ENCODE results near the gene ILDR2.
A peak's percentile ranks its signal among the peaks of the same experiment; 100 is the strongest.

Gene ILDR2, protein sequence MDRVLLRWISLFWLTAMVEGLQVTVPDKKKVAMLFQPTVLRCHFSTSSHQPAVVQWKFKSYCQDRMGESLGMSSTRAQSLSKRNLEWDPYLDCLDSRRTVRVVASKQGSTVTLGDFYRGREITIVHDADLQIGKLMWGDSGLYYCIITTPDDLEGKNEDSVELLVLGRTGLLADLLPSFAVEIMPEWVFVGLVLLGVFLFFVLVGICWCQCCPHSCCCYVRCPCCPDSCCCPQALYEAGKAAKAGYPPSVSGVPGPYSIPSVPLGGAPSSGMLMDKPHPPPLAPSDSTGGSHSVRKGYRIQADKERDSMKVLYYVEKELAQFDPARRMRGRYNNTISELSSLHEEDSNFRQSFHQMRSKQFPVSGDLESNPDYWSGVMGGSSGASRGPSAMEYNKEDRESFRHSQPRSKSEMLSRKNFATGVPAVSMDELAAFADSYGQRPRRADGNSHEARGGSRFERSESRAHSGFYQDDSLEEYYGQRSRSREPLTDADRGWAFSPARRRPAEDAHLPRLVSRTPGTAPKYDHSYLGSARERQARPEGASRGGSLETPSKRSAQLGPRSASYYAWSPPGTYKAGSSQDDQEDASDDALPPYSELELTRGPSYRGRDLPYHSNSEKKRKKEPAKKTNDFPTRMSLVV

GRCh38 chr1:166975361-166976129, at the start of gene ILDR2:
Gene ILDR2 (minus strand): TSS chr1:166975540. CDS start chr1:166975268, 272 bp downstream.
- TF ChIP-seq, protein P1, sequence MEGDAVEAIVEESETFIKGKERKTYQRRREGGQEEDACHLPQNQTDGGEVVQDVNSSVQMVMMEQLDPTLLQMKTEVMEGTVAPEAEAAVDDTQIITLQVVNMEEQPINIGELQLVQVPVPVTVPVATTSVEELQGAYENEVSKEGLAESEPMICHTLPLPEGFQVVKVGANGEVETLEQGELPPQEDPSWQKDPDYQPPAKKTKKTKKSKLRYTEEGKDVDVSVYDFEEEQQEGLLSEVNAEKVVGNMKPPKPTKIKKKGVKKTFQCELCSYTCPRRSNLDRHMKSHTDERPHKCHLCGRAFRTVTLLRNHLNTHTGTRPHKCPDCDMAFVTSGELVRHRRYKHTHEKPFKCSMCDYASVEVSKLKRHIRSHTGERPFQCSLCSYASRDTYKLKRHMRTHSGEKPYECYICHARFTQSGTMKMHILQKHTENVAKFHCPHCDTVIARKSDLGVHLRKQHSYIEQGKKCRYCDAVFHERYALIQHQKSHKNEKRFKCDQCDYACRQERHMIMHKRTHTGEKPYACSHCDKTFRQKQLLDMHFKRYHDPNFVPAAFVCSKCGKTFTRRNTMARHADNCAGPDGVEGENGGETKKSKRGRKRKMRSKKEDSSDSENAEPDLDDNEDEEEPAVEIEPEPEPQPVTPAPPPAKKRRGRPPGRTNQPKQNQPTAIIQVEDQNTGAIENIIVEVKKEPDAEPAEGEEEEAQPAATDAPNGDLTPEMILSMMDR (IDR thresholded peaks at IDR 0.05; ENCODE audit: low read depth, low read length, missing control alignments) = no peak
- no peak for DNase-seq (ENCODE audit: low read depth)
- H3K4me3 ChIP-seq (ENCODE audit: low read depth, low read length) = peak within 1 kb of the TSS; percentile 68

DNA sequence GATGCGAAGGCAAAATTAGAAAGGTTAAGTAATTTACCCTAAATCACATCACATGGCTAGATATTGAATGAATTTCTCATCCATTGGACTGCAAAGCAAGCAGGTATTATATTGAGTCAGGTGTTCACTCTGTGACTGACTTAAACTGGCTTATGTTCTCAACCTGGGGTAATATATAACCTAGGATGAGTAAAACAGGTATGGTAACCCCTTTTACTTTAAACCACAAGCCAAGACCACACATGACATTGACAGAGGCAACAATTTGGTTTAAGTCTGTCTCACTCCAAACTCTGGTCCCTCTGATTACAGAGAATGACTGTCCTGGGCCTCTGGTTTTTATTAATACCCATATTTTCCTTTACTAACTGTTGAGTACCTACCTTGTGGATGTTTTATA, 47.0 kb upstream of the ILDR2 start:
- TF ChIP-seq, protein P1 (IDR thresholded peaks at IDR 0.05; ENCODE audit: low read depth, low read length, missing control alignments) = no peak
- no peak overlapping the region for H3K4me3 ChIP-seq (ENCODE audit: low read depth, low read length)
- DNase-seq (ENCODE audit: low read depth) = no peak

- no peak for DNase-seq (ENCODE audit: low read depth)
- TF ChIP-seq, protein P1 (IDR thresholded peaks at IDR 0.05; ENCODE audit: low read depth, low read length, missing control alignments) = no peak
- no peak overlapping the region for H3K4me3 ChIP-seq (ENCODE audit: low read depth, low read length)
Observed at GRCh38 chr1:167016100-167016750, 40.9 kb upstream of the ILDR2 start.

- DNase-seq (ENCODE audit: low read depth) = no peak
- TF ChIP-seq, protein P1 (IDR thresholded peaks at IDR 0.05; ENCODE audit: low read depth, low read length, missing control alignments) = no peak
- no peak overlapping the region for H3K4me3 ChIP-seq (ENCODE audit: low read depth, low read length)
Observed at GRCh38 chr1:167013108-167013929, 38.0 kb upstream of the ILDR2 start.

DNA sequence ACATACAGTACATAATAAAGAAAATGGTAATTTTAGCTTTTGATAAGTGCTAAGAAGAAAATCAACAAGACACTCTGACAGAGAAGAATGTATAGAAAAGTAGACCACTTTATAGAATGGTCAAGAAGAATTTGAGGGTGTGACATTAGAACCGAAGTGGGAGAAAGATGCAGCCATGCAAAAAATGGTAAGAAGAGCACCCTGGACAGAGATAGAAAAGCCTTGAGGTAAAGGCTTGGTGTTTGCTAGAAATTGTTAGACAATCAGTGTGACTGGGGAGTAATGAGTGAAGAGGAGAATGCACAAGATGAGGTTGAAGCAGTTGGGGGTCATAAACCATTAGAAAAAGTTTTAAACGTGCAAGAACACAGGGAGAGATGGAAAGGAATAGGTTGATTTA, 37.2 kb upstream of the ILDR2 start:
- no peak overlapping the region for H3K4me3 ChIP-seq (ENCODE audit: low read depth, low read length)
- no peak for DNase-seq (ENCODE audit: low read depth)
- TF ChIP-seq, protein P1 (IDR thresholded peaks at IDR 0.05; ENCODE audit: low read depth, low read length, missing control alignments) = no peak
